SK-N-SH (cell line): Measurements from ENCODE around the gene VSIG10L2. TPM values are rescaled to one million over a fixed set of nuclear protein-coding genes. Genes with fewer than 3 reads are reported as not detected.

Source experiments
- CTCF ChIA-PET: fragments of 300-600, 350-600 bp; formaldehyde crosslinking; extraction: SDS; loops from one replicate; lab custom pipeline; 2021; lab: Yijun Ruan, JAX
- POLR2A ChIA-PET: fragments of 350-600 bp; sonication (Branson Sonifier 250); formaldehyde crosslinking; extraction: SDS; loops from one replicate; lab custom pipeline; 2020; ENCODE audit warnings: antibody characterized with exemption, inconsistent platforms; lab: Yijun Ruan, JAX
- DNase-seq: peaks from one replicate; pipeline ENCODE4 v3.0.0; 2012
- H2AFZ ChIP-seq: fragments of 200-600 bp; sonication (generic); 2 replicates; pipeline ENCODE4 v1.8.1; 2016; ENCODE audit warnings: antibody characterized with exemption, mild to moderate bottlenecking, low read depth
- H3F3A ChIP-seq: fragments of 200-600 bp; sonication (generic); replicated peaks from 2 replicates; pipeline ENCODE3; 2016; ENCODE audit warnings: antibody characterized with exemption, mild to moderate bottlenecking; ENCODE audit not compliant: insufficient read depth
- H3K27ac ChIP-seq, 2 experiments: fragments of 200-500 bp in 1 of 2; fragments of 200-600 bp in 1 of 2; sonication (Bioruptor generic) in 1 of 2; sonication (generic), shearing (Covaris generic) in 1 of 2; 2 replicates each; pipeline versions ENCODE4 v1.5.1 to v1.6.1; 2014 to 2016; ENCODE audit warnings: low read depth in 2 of 2, inconsistent platforms in 1 of 2, low read length in 1 of 2, mild to moderate bottlenecking in 1 of 2, mixed read lengths in 1 of 2
- H3K27me3 ChIP-seq: fragments of 200-600 bp; sonication (generic), shearing (Covaris generic); 2 replicates; pipeline ENCODE4 v1.6.1; 2016; ENCODE audit warnings: mixed run types; ENCODE audit not compliant: insufficient read depth
- H3K36me3 ChIP-seq, 2 experiments: fragments of 200-500 bp in 1 of 2; fragments of 200-600 bp in 1 of 2; sonication (Bioruptor generic) in 1 of 2; sonication (generic) in 1 of 2; replicated peaks in 1 of 2; 2 replicates each; pipeline versions ENCODE3 to v1.5.1; 2014 to 2016; ENCODE audit warnings: low read length in 1 of 2, mild to moderate bottlenecking in 1 of 2; ENCODE audit not compliant: insufficient read depth in 2 of 2, control insufficient read depth in 1 of 2
- H3K4me1 ChIP-seq, 2 experiments: fragments of 200-500 bp in 1 of 2; fragments of 200-600 bp in 1 of 2; sonication (Bioruptor generic) in 1 of 2; sonication (generic), shearing (Covaris generic) in 1 of 2; 2 replicates each; pipeline versions ENCODE4 v1.5.1 to v1.6.1; 2014 to 2016; ENCODE audit warnings: low read depth in 1 of 2, low read length in 1 of 2, mixed run types in 1 of 2; ENCODE audit not compliant: insufficient read depth in 2 of 2, control insufficient read depth in 1 of 2
- H3K4me2 ChIP-seq: fragments of 200-600 bp; sonication (generic), shearing (Covaris generic); 2 replicates; pipeline ENCODE4 v1.6.1; 2017; ENCODE audit warnings: mixed run types
- H3K4me3 ChIP-seq, 2 experiments: fragments of 200-500 bp in 1 of 2; fragments of 200-600 bp in 1 of 2; sonication (Bioruptor generic) in 1 of 2; sonication (generic), shearing (Covaris generic) in 1 of 2; 2 replicates each; pipeline versions ENCODE4 v1.5.1 to v1.8.1; 2014 to 2016; ENCODE audit warnings: low read depth in 2 of 2, inconsistent platforms in 1 of 2, low read length in 1 of 2, mild to moderate bottlenecking in 1 of 2, mixed read lengths in 1 of 2, moderate library complexity in 1 of 2
- H3K79me2 ChIP-seq: fragments of 200-600 bp; sonication (generic); 2 replicates; pipeline ENCODE4 v1.8.1; 2017; ENCODE audit warnings: mild to moderate bottlenecking; ENCODE audit not compliant: insufficient read depth
- H3K9ac ChIP-seq: fragments of 200-600 bp; sonication (generic); 2 replicates; pipeline ENCODE4 v1.6.1; 2017; ENCODE audit warnings: mixed run types
- H3K9me2 ChIP-seq: fragments of 200-600 bp; sonication (generic); 2 replicates; pipeline ENCODE4 v1.6.1; 2017; ENCODE audit warnings: mixed run types
- H3K9me3 ChIP-seq: fragments of 200-600 bp; sonication (generic); 2 replicates; pipeline ENCODE4 v1.6.1; 2017; ENCODE audit warnings: mixed run types, mild to moderate bottlenecking, moderate library complexity
- H4K20me1 ChIP-seq: fragments of 200-600 bp; sonication (generic); 2 replicates; pipeline ENCODE4 v1.6.1; 2017; ENCODE audit warnings: mild to moderate bottlenecking, mixed run types; ENCODE audit not compliant: insufficient read depth
- CHD2 ChIP-seq: fragments of 150-350 bp; IDR thresholded peaks from 2 replicates; pipeline ENCODE4 v1.6.1; 2018; ENCODE audit warnings: low read length; ENCODE audit not compliant: partially characterized antibody
- ELF1 ChIP-seq: IDR thresholded peaks from 2 replicates; pipeline ENCODE4 v1.4.0; 2012
- EZH2phosphoT487 ChIP-seq: fragments of 200-600 bp; sonication (generic); IDR thresholded peaks from 2 replicates; pipeline ENCODE4 v1.6.1; 2017; ENCODE audit warnings: low read depth, mixed run types, mild to moderate bottlenecking, antibody characterized with exemption, moderate library complexity, borderline replicate concordance
- FOSL2 ChIP-seq: IDR thresholded peaks from 2 replicates; pipeline ENCODE4 v1.4.0; 2012; ENCODE audit warnings: low read depth, mild to moderate bottlenecking, moderate library complexity, borderline replicate concordance
- GABPA ChIP-seq: IDR thresholded peaks from 2 replicates; pipeline ENCODE4 v1.4.0; 2012; ENCODE audit warnings: low read depth, mild to moderate bottlenecking
- GATA2 ChIP-seq: sonication (generic); formaldehyde crosslinking; IDR thresholded peaks from 2 replicates; pipeline ENCODE4 v1.5.0; 2020; ENCODE audit warnings: mild to moderate bottlenecking, missing genetic modification reagents
- MEF2A ChIP-seq: IDR thresholded peaks from 2 replicates; pipeline ENCODE4 v1.4.0; 2012; ENCODE audit warnings: low read depth, borderline replicate concordance
- MXI1 ChIP-seq: IDR thresholded peaks from 2 replicates; pipeline ENCODE4 v1.6.1; 2012; ENCODE audit warnings: mild to moderate bottlenecking, low read depth, low read length, improper control_type of control experiment
- PBX3 ChIP-seq: IDR thresholded peaks from 2 replicates; pipeline ENCODE4; 2012
- POLR2AphosphoS5 ChIP-seq: IDR thresholded peaks from 2 replicates; pipeline ENCODE4 v1.6.1; 2012; ENCODE audit warnings: low read depth, low read length
- RAD21 ChIP-seq: IDR thresholded peaks from 2 replicates; pipeline ENCODE4 v1.6.1; 2012; ENCODE audit warnings: mild to moderate bottlenecking, low read length
- RFX5 ChIP-seq: IDR thresholded peaks from 2 replicates; pipeline ENCODE4 v1.6.1; 2012; ENCODE audit warnings: mild to moderate bottlenecking, improper control_type of control experiment, low read length
- RXRA ChIP-seq: IDR thresholded peaks from 2 replicates; pipeline ENCODE4 v1.4.0; 2012; ENCODE audit warnings: low read depth, mild to moderate bottlenecking, borderline replicate concordance
- SIN3A ChIP-seq: IDR thresholded peaks from 2 replicates; pipeline ENCODE4 v1.6.1; 2012; ENCODE audit warnings: low read depth, mild to moderate bottlenecking, low read length, moderate library complexity, borderline replicate concordance
- YY1 ChIP-seq: IDR thresholded peaks from 2 replicates; pipeline ENCODE4 v1.4.0; 2012; ENCODE audit warnings: low read depth, mild to moderate bottlenecking
- ZBTB33 ChIP-seq: IDR thresholded peaks from 2 replicates; pipeline ENCODE4 v1.4.0; 2012; ENCODE audit warnings: low read depth, borderline replicate concordance
- WGBS: methylation state at CpG from one replicate; pipeline ENCODE4 v1.1.6; 2017; ENCODE audit warnings: low lambda C conversion rate; 5-methylcytosine and 5-hydroxymethylcytosine counted together
- polyA plus RNA-seq, 3 experiments: library from polyadenylated mRNA; depleted of rRNA; stranded (reverse); fragments of >200 nt; gene quantifications; 2 replicates each; pipeline ENCODE4 v1.2.3, GENCODE V29; 2012
- TF ChIP-seq, protein P1 (sequence below): fragments of 200-600 bp; sonication (generic); IDR thresholded peaks from 2 replicates; pipeline ENCODE4 v1.6.1; 2017; ENCODE audit warnings: antibody characterized with exemption, mild to moderate bottlenecking, moderate library complexity
- TF ChIP-seq, protein P2 (sequence below): IDR thresholded peaks from 2 replicates; pipeline ENCODE4 v1.4.0; 2012; ENCODE audit warnings: low read depth
- TF ChIP-seq, protein P3 (sequence below): fragments of 150-350 bp; IDR thresholded peaks from 2 replicates; pipeline ENCODE4 v1.6.1; 2017; ENCODE audit warnings: antibody characterized with exemption, low read length, low read depth, borderline replicate concordance

The VSIG10L2 gene
- polyA plus RNA-seq, 1 of the 3 experiments (the other 2 are of a cell fraction) = 0.02 TPM

- no peaks in the 10 kb centered on the region for H3F3A ChIP-seq
- no peaks in the 10 kb centered on the region for H3K79me2 ChIP-seq
- no peak overlapping the region for H3K27ac ChIP-seq
- no peaks in the 10 kb centered on the region for H3K9me2 ChIP-seq
- no peaks in the 10 kb centered on the region for H3K9me3 ChIP-seq
- peaks cover 0 to 13% of the 10 kb centered on the region in 2 experiments; a peak in 2 of 4 replicates for H3K4me1 ChIP-seq
- WGBS = 89% methylated on average over 14 of the region's 14 CpGs
- H3K9ac ChIP-seq = no peak overlapping the region
- POLR2A ChIA-PET = no interaction called here
- no peak overlapping the region for H3K4me3 ChIP-seq
- H3K4me2 ChIP-seq = no peak overlapping the region
- no peaks in the 10 kb centered on the region for H4K20me1 ChIP-seq
- TF ChIP-seq ELF1 = no peak
- TF ChIP-seq, protein P1, sequence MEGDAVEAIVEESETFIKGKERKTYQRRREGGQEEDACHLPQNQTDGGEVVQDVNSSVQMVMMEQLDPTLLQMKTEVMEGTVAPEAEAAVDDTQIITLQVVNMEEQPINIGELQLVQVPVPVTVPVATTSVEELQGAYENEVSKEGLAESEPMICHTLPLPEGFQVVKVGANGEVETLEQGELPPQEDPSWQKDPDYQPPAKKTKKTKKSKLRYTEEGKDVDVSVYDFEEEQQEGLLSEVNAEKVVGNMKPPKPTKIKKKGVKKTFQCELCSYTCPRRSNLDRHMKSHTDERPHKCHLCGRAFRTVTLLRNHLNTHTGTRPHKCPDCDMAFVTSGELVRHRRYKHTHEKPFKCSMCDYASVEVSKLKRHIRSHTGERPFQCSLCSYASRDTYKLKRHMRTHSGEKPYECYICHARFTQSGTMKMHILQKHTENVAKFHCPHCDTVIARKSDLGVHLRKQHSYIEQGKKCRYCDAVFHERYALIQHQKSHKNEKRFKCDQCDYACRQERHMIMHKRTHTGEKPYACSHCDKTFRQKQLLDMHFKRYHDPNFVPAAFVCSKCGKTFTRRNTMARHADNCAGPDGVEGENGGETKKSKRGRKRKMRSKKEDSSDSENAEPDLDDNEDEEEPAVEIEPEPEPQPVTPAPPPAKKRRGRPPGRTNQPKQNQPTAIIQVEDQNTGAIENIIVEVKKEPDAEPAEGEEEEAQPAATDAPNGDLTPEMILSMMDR = no peak
- no peak for TF ChIP-seq POLR2AphosphoS5
- TF ChIP-seq, protein P2, sequence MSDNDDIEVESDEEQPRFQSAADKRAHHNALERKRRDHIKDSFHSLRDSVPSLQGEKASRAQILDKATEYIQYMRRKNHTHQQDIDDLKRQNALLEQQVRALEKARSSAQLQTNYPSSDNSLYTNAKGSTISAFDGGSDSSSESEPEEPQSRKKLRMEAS = no peak
- TF ChIP-seq SIN3A = no peak
- TF ChIP-seq ZBTB33 = no peak
- TF ChIP-seq RAD21 = no peak
- TF ChIP-seq MXI1 = no peak
- TF ChIP-seq YY1 = no peak
- TF ChIP-seq CHD2 = no peak
- TF ChIP-seq PBX3 = no peak
- TF ChIP-seq FOSL2 = no peak
- TF ChIP-seq, protein P3, sequence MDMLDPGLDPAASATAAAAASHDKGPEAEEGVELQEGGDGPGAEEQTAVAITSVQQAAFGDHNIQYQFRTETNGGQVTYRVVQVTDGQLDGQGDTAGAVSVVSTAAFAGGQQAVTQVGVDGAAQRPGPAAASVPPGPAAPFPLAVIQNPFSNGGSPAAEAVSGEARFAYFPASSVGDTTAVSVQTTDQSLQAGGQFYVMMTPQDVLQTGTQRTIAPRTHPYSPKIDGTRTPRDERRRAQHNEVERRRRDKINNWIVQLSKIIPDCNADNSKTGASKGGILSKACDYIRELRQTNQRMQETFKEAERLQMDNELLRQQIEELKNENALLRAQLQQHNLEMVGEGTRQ = no peak
- no peak for TF ChIP-seq GABPA
- TF ChIP-seq GATA2 (CRISPR knock-in tag) = no peak
- no peak for TF ChIP-seq RXRA
- TF ChIP-seq EZH2phosphoT487 = no peak
- no peak for TF ChIP-seq RFX5
- TF ChIP-seq MEF2A = no peak
- CTCF ChIA-PET = interaction anchor here (1.4 kb wide), 1 partner anchor 69 kb away, joined by 3 read pairs; no protein-coding TSS in a partner anchor
- DNase-seq = no peak
- H3K27me3 ChIP-seq = no peaks in the 10 kb centered on the region
- no peak overlapping the region for H2AFZ ChIP-seq
- peaks cover 0 to 30% of the 10 kb centered on the region in 2 experiments for H3K36me3 ChIP-seq
These were observed 11.9 kb downstream of the VSIG10L2 start for GRCh38 chr11:125957618-125958332.
